ENCODE results near the gene RASGRF1. TPM values are rescaled to one million over a fixed set of nuclear protein-coding genes. Genes with fewer than 3 reads are reported as not detected.
A peak's percentile ranks its signal among the peaks of the same experiment; 100 is the strongest.

The RASGRF1 gene
- total and polyA plus RNA-seq, 11 donors: 0.12 to 0.40 (median 0.25) TPM; not detected in 8

- no peaks in the 10 kb centered on the region for H3K36me3 ChIP-seq
- H3K27ac ChIP-seq: no peak overlapping the region
- H3K9me3 ChIP-seq: peaks cover 0 to 10% (median 0%) of the 10 kb centered on the region in 12 donors
- intact Hi-C loops (cut with DNase I): no loop called here
- DNase-seq (no peak), ATAC-seq (no peak)
- H3K27me3 ChIP-seq: peaks cover 0 to 13% (median 0%) of the 10 kb centered on the region in 9 donors
- peak overlapping the region in 1 of 12 donors; percentile 38 for H3K4me3 ChIP-seq
- TF ChIP-seq CTCF (IDR thresholded peaks at IDR 0.05) (no peak), POLR2A (IDR thresholded peaks at IDR 0.05) (no peak)
- H3K4me1 ChIP-seq: peaks cover 0 to 10% (median 0%) of the 10 kb centered on the region in 12 donors
- 57 to 87% (median 77%) methylated on average over 4 of the region's 4 CpGs for WGBS, 4 donors
Observed at GRCh38 chr15:79036323-79036722, 54.3 kb downstream of the RASGRF1 start.

GRCh38 chr15:79035814-79036213 is 54.8 kb downstream of the RASGRF1 start:
- Histone ChIP-seq H3K27me3 (peaks cover 0 to 13% (median 0%) of the 10 kb centered on the region in 9 donors), H3K36me3 (no peaks in the 10 kb centered on the region), H3K4me3 (peak overlapping the region in 3 of 12 donors; percentile 24 to 38 (median 28)), H3K27ac (no peak overlapping the region), H3K9me3 (peaks cover 0 to 10% (median 0%) of the 10 kb centered on the region in 12 donors), H3K4me1 (peaks cover 0 to 10% (median 0%) of the 10 kb centered on the region in 12 donors)
- 27 to 51% (median 34%) methylated on average over 18 of the region's 18 CpGs for WGBS, 4 donors
- ATAC-seq (peak in 1 of 4 donors; percentile 18), DNase-seq (no peak)
- TF ChIP-seq POLR2A (IDR thresholded peaks at IDR 0.05): no peak
- no peak for TF ChIP-seq CTCF (IDR thresholded peaks at IDR 0.05)
- intact Hi-C loops (cut with DNase I): no loop called here

GRCh38 chr15:79035111-79035601 is 55.4 kb downstream of the RASGRF1 start:
- ATAC-seq: no peak

GRCh38 chr15:79034284-79034683 is 56.3 kb downstream of the RASGRF1 start:
- Histone ChIP-seq H3K4me3 (no peak overlapping the region), H3K9me3 (peaks cover 0 to 10% (median 0%) of the 10 kb centered on the region in 12 donors), H3K36me3 (no peaks in the 10 kb centered on the region), H3K27ac (no peak overlapping the region), H3K4me1 (peaks cover 0 to 10% (median 0%) of the 10 kb centered on the region in 12 donors), H3K27me3 (peaks cover 0 to 13% (median 0%) of the 10 kb centered on the region in 9 donors)
- intact Hi-C loops (cut with DNase I): no loop called here
- 95 to 100% (median 98%) methylated on average over 1 of the region's 1 CpG for WGBS, 4 donors
- TF ChIP-seq POLR2A (IDR thresholded peaks at IDR 0.05): no peak
- no peak for TF ChIP-seq CTCF (IDR thresholded peaks at IDR 0.05)
- no peak for ATAC-seq
- no peak for DNase-seq

More at GRCh38 chr15:79035111-79035601, 55.4 kb downstream of the RASGRF1 start:
- intact Hi-C loops (cut with DNase I): no loop called here
- WGBS, 4 donors: 57 to 63% (median 59%) methylated on average over 11 of the region's 11 CpGs
- H3K36me3 ChIP-seq: no peaks in the 10 kb centered on the region
- H3K4me3 ChIP-seq: peak overlapping the region in 2 of 12 donors; percentile 24 to 28
- peaks cover 0 to 10% (median 0%) of the 10 kb centered on the region in 12 donors for H3K4me1 ChIP-seq
- H3K27ac ChIP-seq: no peak overlapping the region
- peaks cover 0 to 13% (median 0%) of the 10 kb centered on the region in 9 donors for H3K27me3 ChIP-seq
- DNase-seq: no peak
- H3K9me3 ChIP-seq: peaks cover 0 to 10% (median 0%) of the 10 kb centered on the region in 12 donors
- TF ChIP-seq POLR2A (IDR thresholded peaks at IDR 0.05): no peak
- TF ChIP-seq CTCF (IDR thresholded peaks at IDR 0.05): peak in 1 of 12 donors; percentile 5
